ENCODE results near the gene STXBP6.

The STXBP6 gene

DNA sequence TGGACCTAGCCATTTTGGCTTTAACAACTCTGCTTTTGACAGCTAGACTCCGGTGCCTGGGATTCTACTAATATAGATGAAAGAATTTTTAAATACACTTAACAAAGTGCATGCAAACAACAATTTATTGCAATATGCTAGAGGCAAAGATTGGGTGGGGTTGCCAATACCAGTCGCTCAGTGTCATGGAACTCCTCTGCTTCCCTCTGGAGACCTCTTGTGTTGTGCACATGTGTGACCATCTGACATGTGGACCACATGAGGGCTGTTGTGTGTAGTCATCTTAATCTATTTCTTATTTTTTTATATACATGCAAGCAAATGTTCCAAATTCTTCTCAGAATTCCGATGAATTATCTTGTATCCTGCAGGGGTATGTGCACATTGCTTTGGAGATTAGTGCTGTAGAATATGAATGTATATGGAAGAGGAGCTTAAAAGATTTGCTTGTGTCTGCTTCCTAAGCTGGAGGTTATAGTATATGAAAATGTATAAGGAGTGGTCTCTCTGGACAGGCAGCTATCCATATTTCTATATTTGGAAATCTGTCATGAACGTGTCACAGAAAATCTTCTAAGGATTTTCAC is 24.2 kb upstream of the STXBP6 start:
- Histone ChIP-seq H3K27ac (ENCODE audit: low read length, poor library complexity, severe bottlenecking) (no peak overlapping the region), H2BK5ac (ENCODE audit: low read depth, low read length, poor library complexity, severe bottlenecking) (no peak overlapping the region), H3K79me1 (replicated peaks; ENCODE audit: low read length, poor library complexity, severe bottlenecking) (no peaks in the 10 kb centered on the region), H2BK120ac (ENCODE audit: low read depth, low read length) (no peak overlapping the region), H4K8ac (ENCODE audit: low read length) (no peak overlapping the region), H2BK12ac (ENCODE audit: low read length in 2 of 2) (no peak overlapping the region), H2BK15ac (ENCODE audit: low read depth, poor library complexity, severe bottlenecking) (no peak overlapping the region), H3K9ac (ENCODE audit: low read length) (no peak overlapping the region), H3K14ac (ENCODE audit: low read length in 2 of 2) (no peak overlapping the region), H3K4me1 (ENCODE audit: control insufficient read depth, insufficient read depth, low read depth, low read length) (no peaks in the 10 kb centered on the region), H3K23ac (ENCODE audit: low read length in 2 of 2) (no peak overlapping the region), H3K27me3 (ENCODE audit: control insufficient read depth in 1 of 2, insufficient read depth in 1 of 2, low read length in 2 of 2) (no peaks in the 10 kb centered on the region), H3K36me3 (ENCODE audit: control insufficient read depth in 1 of 2, insufficient read depth in 2 of 2, low read depth in 1 of 2, low read length in 2 of 2) (no peaks in the 10 kb centered on the region), H3K9me3 (ENCODE audit: control insufficient read depth, low read length) (no peaks in the 10 kb centered on the region), H3K4me3 (ENCODE audit: insufficient read depth in 1 of 2, low read depth in 1 of 2, low read length in 2 of 2) (no peak overlapping the region), H3K4me2 (ENCODE audit: low read length, poor library complexity, severe bottlenecking) (no peak overlapping the region), H3K18ac (ENCODE audit: low read depth in 1 of 2, low read length in 2 of 2) (no peak overlapping the region), H2AFZ (ENCODE audit: low read depth, low read length) (no peak overlapping the region), H4K91ac (ENCODE audit: low read length) (no peak overlapping the region), H2AK5ac (ENCODE audit: low read length, severe bottlenecking) (no peak overlapping the region), H3K4ac (ENCODE audit: low read depth in 1 of 2, low read length in 2 of 2) (no peak overlapping the region)
- 84% methylated on average over 2 of the region's 4 CpGs for WGBS
- DNase-seq: no peak

DNA sequence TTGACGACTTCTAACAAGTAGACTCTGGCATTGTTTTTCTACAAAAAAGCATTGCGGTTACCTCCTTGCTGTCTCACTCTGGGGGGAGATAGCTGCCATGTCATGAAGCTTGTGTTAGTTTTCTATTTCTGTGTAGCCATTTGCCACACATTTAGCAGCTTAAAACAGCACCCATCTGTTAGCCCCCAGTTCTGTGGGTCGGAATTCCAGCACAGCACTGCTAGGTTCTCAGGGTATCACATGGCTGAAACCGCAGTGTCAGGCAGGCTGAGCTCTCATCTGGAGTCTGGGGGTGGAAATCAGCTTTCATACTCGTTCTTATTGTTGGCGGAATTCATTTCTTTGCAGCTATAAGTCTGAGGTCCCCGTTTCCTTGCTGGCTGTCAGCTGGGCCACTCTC is 19.9 kb upstream of the STXBP6 start:
- no peak overlapping the region for H4K91ac ChIP-seq (ENCODE audit: low read length)
- H2BK120ac ChIP-seq (ENCODE audit: low read depth, low read length): no peak overlapping the region
- WGBS: 87% methylated on average over 7 of the region's 7 CpGs
- H2BK15ac ChIP-seq (ENCODE audit: low read depth, poor library complexity, severe bottlenecking): no peak overlapping the region
- H2AK5ac ChIP-seq (ENCODE audit: low read length, severe bottlenecking): no peak overlapping the region
- no peak overlapping the region for H3K9ac ChIP-seq (ENCODE audit: low read length)
- H3K27me3 ChIP-seq (ENCODE audit: control insufficient read depth in 1 of 2, insufficient read depth in 1 of 2, low read length in 2 of 2): no peaks in the 10 kb centered on the region
- H3K36me3 ChIP-seq (ENCODE audit: control insufficient read depth in 1 of 2, insufficient read depth in 2 of 2, low read depth in 1 of 2, low read length in 2 of 2): no peaks in the 10 kb centered on the region
- no peak overlapping the region for H3K4me2 ChIP-seq (ENCODE audit: low read length, poor library complexity, severe bottlenecking)
- no peak overlapping the region for H2BK5ac ChIP-seq (ENCODE audit: low read depth, low read length, poor library complexity, severe bottlenecking)
- peak overlapping the region in 1 of 2 experiments; percentile 28 for H3K14ac ChIP-seq (ENCODE audit: low read length in 2 of 2)
- no peak overlapping the region for H3K18ac ChIP-seq (ENCODE audit: low read depth in 1 of 2, low read length in 2 of 2)
- no peak overlapping the region for H3K23ac ChIP-seq (ENCODE audit: low read length in 2 of 2)
- no peak for DNase-seq
- no peaks in the 10 kb centered on the region for H3K9me3 ChIP-seq (ENCODE audit: control insufficient read depth, low read length)
- no peaks in the 10 kb centered on the region for H3K79me1 ChIP-seq (replicated peaks; ENCODE audit: low read length, poor library complexity, severe bottlenecking)
- no peak overlapping the region for H2BK12ac ChIP-seq (ENCODE audit: low read length in 2 of 2)
- H3K4me3 ChIP-seq (ENCODE audit: insufficient read depth in 1 of 2, low read depth in 1 of 2, low read length in 2 of 2): no peak overlapping the region
- no peak overlapping the region for H3K27ac ChIP-seq (ENCODE audit: low read length, poor library complexity, severe bottlenecking)
- H3K4me1 ChIP-seq (ENCODE audit: control insufficient read depth, insufficient read depth, low read depth, low read length): no peaks in the 10 kb centered on the region
- peak overlapping the region; percentile 14 for H2AFZ ChIP-seq (ENCODE audit: low read depth, low read length)
- no peak overlapping the region for H3K4ac ChIP-seq (ENCODE audit: low read depth in 1 of 2, low read length in 2 of 2)
- no peak overlapping the region for H4K8ac ChIP-seq (ENCODE audit: low read length)

- H2BK12ac ChIP-seq (ENCODE audit: low read length in 2 of 2): no peak overlapping the region
- no peaks in the 10 kb centered on the region for H3K36me3 ChIP-seq (ENCODE audit: control insufficient read depth in 1 of 2, insufficient read depth in 2 of 2, low read depth in 1 of 2, low read length in 2 of 2)
- H2AFZ ChIP-seq (ENCODE audit: low read depth, low read length): no peak overlapping the region
- 65% methylated on average over 2 of the region's 2 CpGs for WGBS
- DNase-seq: no peak
- H3K4me1 ChIP-seq (ENCODE audit: control insufficient read depth, insufficient read depth, low read depth, low read length): no peaks in the 10 kb centered on the region
- no peak overlapping the region for H2AK5ac ChIP-seq (ENCODE audit: low read length, severe bottlenecking)
- no peak overlapping the region for H3K4me2 ChIP-seq (ENCODE audit: low read length, poor library complexity, severe bottlenecking)
- H3K4ac ChIP-seq (ENCODE audit: low read depth in 1 of 2, low read length in 2 of 2): no peak overlapping the region
- no peak overlapping the region for H2BK15ac ChIP-seq (ENCODE audit: low read depth, poor library complexity, severe bottlenecking)
- H3K18ac ChIP-seq (ENCODE audit: low read depth in 1 of 2, low read length in 2 of 2): no peak overlapping the region
- no peak overlapping the region for H4K8ac ChIP-seq (ENCODE audit: low read length)
- H3K9ac ChIP-seq (ENCODE audit: low read length): no peak overlapping the region
- H3K9me3 ChIP-seq (ENCODE audit: control insufficient read depth, low read length): no peaks in the 10 kb centered on the region
- no peak overlapping the region for H3K23ac ChIP-seq (ENCODE audit: low read length in 2 of 2)
- H2BK5ac ChIP-seq (ENCODE audit: low read depth, low read length, poor library complexity, severe bottlenecking): no peak overlapping the region
- H4K91ac ChIP-seq (ENCODE audit: low read length): no peak overlapping the region
- H3K4me3 ChIP-seq (ENCODE audit: insufficient read depth in 1 of 2, low read depth in 1 of 2, low read length in 2 of 2): no peak overlapping the region
- H3K14ac ChIP-seq (ENCODE audit: low read length in 2 of 2): no peak overlapping the region
- no peak overlapping the region for H3K27ac ChIP-seq (ENCODE audit: low read length, poor library complexity, severe bottlenecking)
- no peaks in the 10 kb centered on the region for H3K27me3 ChIP-seq (ENCODE audit: control insufficient read depth in 1 of 2, insufficient read depth in 1 of 2, low read length in 2 of 2)
- no peaks in the 10 kb centered on the region for H3K79me1 ChIP-seq (replicated peaks; ENCODE audit: low read length, poor library complexity, severe bottlenecking)
- H2BK120ac ChIP-seq (ENCODE audit: low read depth, low read length): no peak overlapping the region
These were observed 17.7 kb upstream of the STXBP6 start for GRCh38 chr14:25067600-25067999.

DNA sequence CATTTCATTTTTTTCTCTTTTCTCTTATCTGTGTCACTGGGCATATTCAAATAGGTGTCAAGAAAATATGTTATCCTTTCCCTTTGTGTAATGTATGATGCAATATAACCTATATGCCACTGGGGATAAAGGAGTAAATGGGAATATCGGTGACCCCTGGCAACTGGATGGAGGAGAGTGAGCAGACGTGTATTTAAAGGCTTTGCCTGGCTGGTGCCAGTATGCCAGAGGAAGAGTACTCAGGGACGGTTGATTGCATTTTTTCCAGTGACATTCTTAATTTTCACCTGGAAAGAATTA is 12.0 kb upstream of the STXBP6 start:
- H3K18ac ChIP-seq (ENCODE audit: low read depth in 1 of 2, low read length in 2 of 2): no peak overlapping the region
- WGBS: 88% methylated on average over 2 of the region's 3 CpGs

More for the DNA sequence above, 12.0 kb upstream of the STXBP6 start:
- H3K14ac ChIP-seq (ENCODE audit: low read length in 2 of 2): no peak overlapping the region
- H2AK5ac ChIP-seq (ENCODE audit: low read length, severe bottlenecking): no peak overlapping the region
- H3K9me3 ChIP-seq (ENCODE audit: control insufficient read depth, low read length): no peaks in the 10 kb centered on the region
- H3K27me3 ChIP-seq (ENCODE audit: control insufficient read depth in 1 of 2, insufficient read depth in 1 of 2, low read length in 2 of 2): no peaks in the 10 kb centered on the region
- no peaks in the 10 kb centered on the region for H3K4me1 ChIP-seq (ENCODE audit: control insufficient read depth, insufficient read depth, low read depth, low read length)
- no peak overlapping the region for H2BK120ac ChIP-seq (ENCODE audit: low read depth, low read length)
- H3K79me1 ChIP-seq (replicated peaks; ENCODE audit: low read length, poor library complexity, severe bottlenecking): no peaks in the 10 kb centered on the region
- no peak for DNase-seq
- no peak overlapping the region for H4K8ac ChIP-seq (ENCODE audit: low read length)
- H3K23ac ChIP-seq (ENCODE audit: low read length in 2 of 2): no peak overlapping the region
- no peak overlapping the region for H2BK12ac ChIP-seq (ENCODE audit: low read length in 2 of 2)
- H3K9ac ChIP-seq (ENCODE audit: low read length): no peak overlapping the region
- H3K4me2 ChIP-seq (ENCODE audit: low read length, poor library complexity, severe bottlenecking): no peak overlapping the region
- no peak overlapping the region for H2BK5ac ChIP-seq (ENCODE audit: low read depth, low read length, poor library complexity, severe bottlenecking)
- H2AFZ ChIP-seq (ENCODE audit: low read depth, low read length): no peak overlapping the region
- H2BK15ac ChIP-seq (ENCODE audit: low read depth, poor library complexity, severe bottlenecking): no peak overlapping the region
- H4K91ac ChIP-seq (ENCODE audit: low read length): no peak overlapping the region
- no peak overlapping the region for H3K4me3 ChIP-seq (ENCODE audit: insufficient read depth in 1 of 2, low read depth in 1 of 2, low read length in 2 of 2)
- H3K27ac ChIP-seq (ENCODE audit: low read length, poor library complexity, severe bottlenecking): no peak overlapping the region
- H3K4ac ChIP-seq (ENCODE audit: low read depth in 1 of 2, low read length in 2 of 2): no peak overlapping the region
- no peaks in the 10 kb centered on the region for H3K36me3 ChIP-seq (ENCODE audit: control insufficient read depth in 1 of 2, insufficient read depth in 2 of 2, low read depth in 1 of 2, low read length in 2 of 2)
